Measurements from ENCODE around the gene SND1.

SND1 gene

GRCh38 chr7:127943541-127944521 is 291.8 kb downstream of the SND1 start:
- no peaks in the 10 kb centered on the region for H3K27me3 ChIP-seq (ENCODE audit: control insufficient read depth in 2 of 2, insufficient read depth in 2 of 2, low read length in 2 of 2)
- no peaks in the 10 kb centered on the region for H3K9me3 ChIP-seq (ENCODE audit: control insufficient read depth in 2 of 2, low read length in 2 of 2)
- H3K36me3 ChIP-seq (ENCODE audit: control insufficient read depth in 2 of 2, insufficient read depth in 2 of 2, low read length in 2 of 2) = peaks cover 0 to 2% of the 10 kb centered on the region in 2 donors
- no peak overlapping the region for H3K4me3 ChIP-seq (ENCODE audit: low read length in 2 of 2)
- no peak overlapping the region for H3K9ac ChIP-seq (ENCODE audit: low read depth in 1 of 2, low read length in 2 of 2)
- no peaks in the 10 kb centered on the region for H3K4me1 ChIP-seq (ENCODE audit: control insufficient read depth in 2 of 2, insufficient read depth in 2 of 2, low read length in 2 of 2)
- H3K27ac ChIP-seq (ENCODE audit: low read depth in 2 of 2, low read length in 2 of 2) = no peak overlapping the region

DNA sequence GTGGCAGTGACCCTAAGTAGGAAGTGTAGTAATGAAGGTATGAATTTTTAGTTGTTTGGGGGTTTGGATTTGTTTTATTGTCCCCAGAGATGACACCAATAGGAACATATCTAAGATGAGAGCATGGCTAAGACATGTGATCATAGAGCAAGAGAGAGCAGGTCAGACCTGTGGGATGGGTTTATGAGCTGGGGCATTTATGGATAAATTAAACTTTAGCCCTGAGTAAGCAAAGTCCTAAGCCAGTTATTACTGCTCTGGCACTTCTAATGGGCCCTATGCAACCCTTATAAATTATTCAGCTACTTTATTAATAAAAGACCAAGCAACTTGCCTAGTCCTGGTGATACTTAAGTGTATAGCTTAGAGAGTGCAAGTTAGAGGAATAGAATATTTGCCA is 294.1 kb downstream of the SND1 start:
- H3K36me3 ChIP-seq (ENCODE audit: control insufficient read depth in 2 of 2, insufficient read depth in 2 of 2, low read length in 2 of 2) = peaks cover 0 to 2% of the 10 kb centered on the region in 2 donors
- H3K9me3 ChIP-seq (ENCODE audit: control insufficient read depth in 2 of 2, low read length in 2 of 2) = no peaks in the 10 kb centered on the region
- H3K4me3 ChIP-seq (ENCODE audit: low read length in 2 of 2) = no peak overlapping the region
- no peak overlapping the region for H3K27ac ChIP-seq (ENCODE audit: low read depth in 2 of 2, low read length in 2 of 2)
- no peaks in the 10 kb centered on the region for H3K27me3 ChIP-seq (ENCODE audit: control insufficient read depth in 2 of 2, insufficient read depth in 2 of 2, low read length in 2 of 2)
- H3K4me1 ChIP-seq (ENCODE audit: control insufficient read depth in 2 of 2, insufficient read depth in 2 of 2, low read length in 2 of 2) = no peaks in the 10 kb centered on the region
- H3K9ac ChIP-seq (ENCODE audit: low read depth in 1 of 2, low read length in 2 of 2) = no peak overlapping the region

DNA sequence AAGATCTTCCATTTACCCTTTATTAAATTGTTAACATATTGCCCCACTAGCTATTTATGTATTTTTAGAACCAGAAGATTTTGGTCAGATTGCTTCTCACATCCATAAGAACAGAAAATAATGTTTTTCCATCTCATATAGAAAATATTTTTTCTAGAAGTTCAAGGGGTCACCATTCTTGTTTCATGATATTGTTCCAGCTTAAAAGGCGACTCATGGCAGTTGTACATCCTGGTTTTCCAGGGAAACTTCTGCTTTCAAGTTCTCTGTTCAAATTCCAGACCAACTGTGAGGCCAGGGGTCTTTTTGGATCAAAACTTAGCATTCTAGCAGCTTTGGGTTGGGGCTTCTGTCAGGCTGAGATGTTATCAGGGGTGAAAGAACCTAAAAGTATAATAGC is 294.9 kb downstream of the SND1 start:
- Histone ChIP-seq H3K4me1 (ENCODE audit: control insufficient read depth in 2 of 2, insufficient read depth in 2 of 2, low read length in 2 of 2) (no peaks in the 10 kb centered on the region), H3K27ac (ENCODE audit: low read depth in 2 of 2, low read length in 2 of 2) (no peak overlapping the region), H3K4me3 (ENCODE audit: low read length in 2 of 2) (no peak overlapping the region), H3K9ac (ENCODE audit: low read depth in 1 of 2, low read length in 2 of 2) (no peak overlapping the region), H3K36me3 (ENCODE audit: control insufficient read depth in 2 of 2, insufficient read depth in 2 of 2, low read length in 2 of 2) (peaks cover 0 to 2% of the 10 kb centered on the region in 2 donors), H3K27me3 (ENCODE audit: control insufficient read depth in 2 of 2, insufficient read depth in 2 of 2, low read length in 2 of 2) (no peaks in the 10 kb centered on the region), H3K9me3 (ENCODE audit: control insufficient read depth in 2 of 2, low read length in 2 of 2) (no peaks in the 10 kb centered on the region)

- no peak overlapping the region for H3K9ac ChIP-seq (ENCODE audit: low read depth in 1 of 2, low read length in 2 of 2)
- H3K9me3 ChIP-seq (ENCODE audit: control insufficient read depth in 2 of 2, low read length in 2 of 2) = no peaks in the 10 kb centered on the region
- no peaks in the 10 kb centered on the region for H3K27me3 ChIP-seq (ENCODE audit: control insufficient read depth in 2 of 2, insufficient read depth in 2 of 2, low read length in 2 of 2)
Observed at GRCh38 chr7:127948312-127948711, 296.3 kb downstream of the SND1 start.

DNA sequence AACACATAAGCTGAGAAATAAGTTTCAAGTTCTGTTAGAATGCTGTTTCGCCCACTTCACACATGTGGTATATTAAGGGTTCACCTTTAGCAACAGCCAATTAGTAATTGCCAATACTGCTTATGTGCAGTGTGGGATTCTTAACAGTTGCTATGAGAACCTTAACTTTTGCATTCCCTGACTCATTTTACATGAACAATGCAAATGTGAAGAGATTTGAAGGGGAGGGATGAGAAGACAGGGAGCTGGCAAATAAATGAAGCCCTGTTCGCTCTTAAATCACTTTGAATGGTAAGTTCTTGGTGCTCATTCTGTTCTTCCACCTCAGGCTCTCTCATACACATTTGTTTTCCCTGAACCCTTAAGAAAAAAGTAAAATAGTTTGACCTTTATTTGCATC is 296.9 kb downstream of the SND1 start:
- Histone ChIP-seq H3K9me3 (ENCODE audit: control insufficient read depth in 2 of 2, low read length in 2 of 2) (no peaks in the 10 kb centered on the region), H3K36me3 (ENCODE audit: control insufficient read depth in 2 of 2, insufficient read depth in 2 of 2, low read length in 2 of 2) (no peaks in the 10 kb centered on the region), H3K27me3 (ENCODE audit: control insufficient read depth in 2 of 2, insufficient read depth in 2 of 2, low read length in 2 of 2) (no peaks in the 10 kb centered on the region), H3K27ac (ENCODE audit: low read depth in 2 of 2, low read length in 2 of 2) (no peak overlapping the region), H3K4me1 (ENCODE audit: control insufficient read depth in 2 of 2, insufficient read depth in 2 of 2, low read length in 2 of 2) (no peaks in the 10 kb centered on the region), H3K9ac (ENCODE audit: low read depth in 1 of 2, low read length in 2 of 2) (no peak overlapping the region), H3K4me3 (ENCODE audit: low read length in 2 of 2) (no peak overlapping the region)

More at GRCh38 chr7:127948312-127948711, 296.3 kb downstream of the SND1 start:
- Histone ChIP-seq H3K4me3 (ENCODE audit: low read length in 2 of 2) (no peak overlapping the region), H3K27ac (ENCODE audit: low read depth in 2 of 2, low read length in 2 of 2) (no peak overlapping the region), H3K4me1 (ENCODE audit: control insufficient read depth in 2 of 2, insufficient read depth in 2 of 2, low read length in 2 of 2) (no peaks in the 10 kb centered on the region), H3K36me3 (ENCODE audit: control insufficient read depth in 2 of 2, insufficient read depth in 2 of 2, low read length in 2 of 2) (no peaks in the 10 kb centered on the region)

DNA sequence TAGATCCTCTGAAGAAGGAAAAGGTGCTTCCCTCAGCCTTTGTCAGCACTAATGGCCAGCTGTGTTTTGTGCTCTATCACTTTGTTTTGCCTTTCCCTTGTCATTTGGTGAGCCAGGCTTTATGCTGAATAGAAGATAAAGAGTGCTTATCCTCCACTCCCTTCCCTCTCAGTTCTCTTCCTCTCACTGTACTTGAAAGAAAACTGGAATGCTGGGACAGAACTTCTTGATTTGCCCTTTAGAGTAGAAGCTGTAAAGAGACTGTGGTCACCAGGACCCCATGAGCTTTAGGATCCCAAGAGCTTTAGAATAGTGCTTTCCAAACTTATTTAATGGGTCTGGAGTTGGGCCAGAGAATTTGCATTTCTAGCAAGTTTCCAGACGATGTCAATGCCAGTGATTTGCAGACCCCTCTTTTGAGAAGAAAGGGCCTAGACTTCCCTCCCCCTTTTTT is 297.8 kb downstream of the SND1 start:
- Histone ChIP-seq H3K36me3 (ENCODE audit: control insufficient read depth in 2 of 2, insufficient read depth in 2 of 2, low read length in 2 of 2) (no peaks in the 10 kb centered on the region), H3K9me3 (ENCODE audit: control insufficient read depth in 2 of 2, low read length in 2 of 2) (no peaks in the 10 kb centered on the region), H3K4me3 (ENCODE audit: low read length in 2 of 2) (no peak overlapping the region), H3K9ac (ENCODE audit: low read depth in 1 of 2, low read length in 2 of 2) (no peak overlapping the region), H3K27me3 (ENCODE audit: control insufficient read depth in 2 of 2, insufficient read depth in 2 of 2, low read length in 2 of 2) (no peaks in the 10 kb centered on the region), H3K4me1 (ENCODE audit: control insufficient read depth in 2 of 2, insufficient read depth in 2 of 2, low read length in 2 of 2) (no peaks in the 10 kb centered on the region), H3K27ac (ENCODE audit: low read depth in 2 of 2, low read length in 2 of 2) (no peak overlapping the region)

GRCh38 chr7:127950233-127950935 is 298.4 kb downstream of the SND1 start:
- no peaks in the 10 kb centered on the region for H3K4me1 ChIP-seq (ENCODE audit: control insufficient read depth in 2 of 2, insufficient read depth in 2 of 2, low read length in 2 of 2)
- H3K4me3 ChIP-seq (ENCODE audit: low read length in 2 of 2) = no peak overlapping the region
- no peak overlapping the region for H3K27ac ChIP-seq (ENCODE audit: low read depth in 2 of 2, low read length in 2 of 2)
- no peaks in the 10 kb centered on the region for H3K36me3 ChIP-seq (ENCODE audit: control insufficient read depth in 2 of 2, insufficient read depth in 2 of 2, low read length in 2 of 2)
- no peak overlapping the region for H3K9ac ChIP-seq (ENCODE audit: low read depth in 1 of 2, low read length in 2 of 2)
- no peaks in the 10 kb centered on the region for H3K27me3 ChIP-seq (ENCODE audit: control insufficient read depth in 2 of 2, insufficient read depth in 2 of 2, low read length in 2 of 2)
- no peaks in the 10 kb centered on the region for H3K9me3 ChIP-seq (ENCODE audit: control insufficient read depth in 2 of 2, low read length in 2 of 2)

DNA sequence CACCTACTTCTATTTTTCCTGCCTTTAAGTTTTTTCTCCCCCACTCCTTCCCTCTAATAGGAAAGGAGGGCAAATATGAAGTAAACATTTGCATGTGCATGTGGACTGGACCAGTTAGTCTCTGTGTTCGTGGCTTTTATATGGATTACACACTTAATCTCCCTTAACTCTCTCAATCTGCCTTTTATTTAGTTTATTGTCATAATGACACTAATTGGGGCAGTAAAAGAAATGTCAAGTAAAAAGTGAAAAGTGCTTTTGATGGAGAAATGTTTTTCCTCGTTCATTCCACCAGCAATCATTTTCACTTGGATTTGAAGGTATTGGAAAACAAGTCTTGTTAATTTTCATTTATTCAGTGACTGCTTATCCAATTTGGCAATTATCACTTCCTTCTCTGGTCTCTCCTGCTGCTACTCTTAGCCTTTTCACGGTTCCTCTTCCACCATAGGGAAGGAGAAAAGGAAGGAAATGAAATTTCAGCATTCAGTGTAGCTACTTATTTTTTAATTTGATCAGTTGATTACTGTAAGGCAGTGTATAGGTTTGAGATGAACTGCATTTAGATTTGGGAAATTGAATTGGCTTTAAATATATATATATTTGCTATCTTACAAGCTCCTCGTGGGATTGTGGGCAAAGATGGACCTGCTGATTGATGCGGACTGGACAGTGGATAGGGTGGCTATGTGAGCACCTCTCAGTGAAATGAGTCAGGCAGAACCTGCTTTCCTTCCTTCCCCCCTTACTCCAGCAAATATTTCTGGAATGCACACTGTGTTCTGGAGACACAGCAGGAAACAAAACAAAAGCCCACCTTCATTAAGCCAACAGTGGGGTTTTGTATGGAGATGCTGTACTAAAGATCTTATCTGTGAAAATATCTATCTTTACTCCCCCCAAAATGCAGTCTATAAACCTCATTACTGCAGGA is 301.7 kb downstream of the SND1 start:
- H3K9me3 ChIP-seq (ENCODE audit: control insufficient read depth in 2 of 2, low read length in 2 of 2) = no peaks in the 10 kb centered on the region
- H3K27me3 ChIP-seq (ENCODE audit: control insufficient read depth in 2 of 2, insufficient read depth in 2 of 2, low read length in 2 of 2) = no peaks in the 10 kb centered on the region
- H3K36me3 ChIP-seq (ENCODE audit: control insufficient read depth in 2 of 2, insufficient read depth in 2 of 2, low read length in 2 of 2) = no peaks in the 10 kb centered on the region
- no peaks in the 10 kb centered on the region for H3K4me1 ChIP-seq (ENCODE audit: control insufficient read depth in 2 of 2, insufficient read depth in 2 of 2, low read length in 2 of 2)
- H3K9ac ChIP-seq (ENCODE audit: low read depth in 1 of 2, low read length in 2 of 2) = no peak overlapping the region
- H3K27ac ChIP-seq (ENCODE audit: low read depth in 2 of 2, low read length in 2 of 2) = no peak overlapping the region
- H3K4me3 ChIP-seq (ENCODE audit: low read length in 2 of 2) = no peak overlapping the region

DNA sequence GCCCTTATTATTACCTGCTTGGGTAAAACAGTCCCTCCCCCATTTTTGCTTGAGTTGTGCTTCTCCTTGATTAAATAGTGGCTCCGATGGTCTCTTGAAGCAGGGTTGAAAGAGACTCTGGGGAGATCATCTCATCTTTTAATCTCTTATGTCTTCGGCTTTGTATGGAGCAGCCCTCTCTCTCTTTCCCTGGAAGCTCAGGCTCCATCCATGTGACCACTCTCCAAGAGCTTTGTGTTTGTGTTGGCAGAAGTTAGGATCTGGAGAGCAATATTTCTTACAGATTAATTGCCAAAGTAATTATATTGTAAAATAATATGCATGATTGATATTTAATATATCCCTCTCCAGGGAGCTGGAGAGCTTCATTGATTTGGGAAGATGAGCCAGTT is 302.4 kb downstream of the SND1 start:
- Histone ChIP-seq H3K4me3 (ENCODE audit: low read length in 2 of 2) (no peak overlapping the region), H3K4me1 (ENCODE audit: control insufficient read depth in 2 of 2, insufficient read depth in 2 of 2, low read length in 2 of 2) (no peaks in the 10 kb centered on the region), H3K9me3 (ENCODE audit: control insufficient read depth in 2 of 2, low read length in 2 of 2) (no peaks in the 10 kb centered on the region), H3K9ac (ENCODE audit: low read depth in 1 of 2, low read length in 2 of 2) (no peak overlapping the region), H3K36me3 (ENCODE audit: control insufficient read depth in 2 of 2, insufficient read depth in 2 of 2, low read length in 2 of 2) (no peaks in the 10 kb centered on the region), H3K27me3 (ENCODE audit: control insufficient read depth in 2 of 2, insufficient read depth in 2 of 2, low read length in 2 of 2) (no peaks in the 10 kb centered on the region), H3K27ac (ENCODE audit: low read depth in 2 of 2, low read length in 2 of 2) (no peak overlapping the region)

All from mucosa of rectum (tissue), 2 donors.